SK-N-SH treated with all-trans-retinoic acid at 6 μM for 48 hours (cell line): ENCODE data around the gene ST6GAL2.

ENCODE experiments used
- ATAC-seq: fragments of 200-7000 bp; cut with Tn5 transposase; 3 replicates; pipeline ENCODE4 v1.9.1; 2020; ENCODE audit warnings: mild to moderate bottlenecking, moderate library complexity
- ARNTL ChIP-seq: fragments of 450-650 bp; formaldehyde crosslinking; IDR thresholded peaks from 2 replicates; pipeline ENCODE4 v1.5.0; 2020; ENCODE audit warnings: low read depth, mild to moderate bottlenecking, moderate library complexity, borderline replicate concordance
- BACH2 ChIP-seq: fragments of 250-450 bp; sonication (Bioruptor Pico); IDR thresholded peaks from 2 replicates; pipeline ENCODE4 v1.9.0; 2021; ENCODE audit warnings: mild to moderate bottlenecking, borderline replicate concordance
- CREB5 ChIP-seq: fragments of 250-450 bp; sonication (Bioruptor Pico); IDR thresholded peaks from 2 replicates; pipeline ENCODE4 v1.5.1; 2020; ENCODE audit warnings: low read depth, mild to moderate bottlenecking, moderate library complexity
- CSDC2 ChIP-seq: fragments of 250-450 bp; sonication (Bioruptor Pico); IDR thresholded peaks from 2 replicates; pipeline ENCODE4 v1.5.0; 2020; ENCODE audit warnings: mild to moderate bottlenecking, moderate library complexity
- ESRRG ChIP-seq: fragments of 250-450 bp; sonication (Bioruptor Pico); IDR thresholded peaks from 2 replicates; pipeline ENCODE4 v1.6.1; 2021; ENCODE audit warnings: mild to moderate bottlenecking
- GLIS3 ChIP-seq: fragments of 250-450 bp; sonication (Bioruptor Pico); IDR thresholded peaks from 2 replicates; pipeline ENCODE4 v1.5.0; 2020; ENCODE audit warnings: mild to moderate bottlenecking, moderate library complexity
- ISL1 ChIP-seq: fragments of 250-450 bp; sonication (Bioruptor Pico); IDR thresholded peaks from 2 replicates; pipeline ENCODE4 v2.1.2; 2022; ENCODE audit warnings: mild to moderate bottlenecking, moderate library complexity
- OSR1 ChIP-seq: fragments of 250-450 bp; sonication (Bioruptor Pico); IDR thresholded peaks from 2 replicates; pipeline ENCODE4 v1.8.0; 2022; ENCODE audit warnings: moderate library complexity, mild to moderate bottlenecking, inconsistent platforms
- PATZ1 ChIP-seq: fragments of 250-450 bp; sonication (Bioruptor Pico); IDR thresholded peaks from 2 replicates; pipeline ENCODE4 v1.8.0; 2020; ENCODE audit warnings: mild to moderate bottlenecking, moderate library complexity, borderline replicate concordance
- POU6F1 ChIP-seq: fragments of 250-450 bp; sonication (Bioruptor Pico); IDR thresholded peaks from 2 replicates; pipeline ENCODE4 v1.8.0; 2021; ENCODE audit warnings: low read depth, mild to moderate bottlenecking, moderate library complexity, borderline replicate concordance
- RARB ChIP-seq: fragments of 250-450 bp; sonication (Bioruptor Pico); IDR thresholded peaks from 2 replicates; pipeline ENCODE4 v1.8.0; 2021; ENCODE audit warnings: mild to moderate bottlenecking, moderate library complexity
- SNAI2 ChIP-seq: fragments of 250-450 bp; sonication (Bioruptor Pico); IDR thresholded peaks from 2 replicates; pipeline ENCODE4 v1.5.0; 2020; ENCODE audit warnings: mild to moderate bottlenecking, moderate library complexity
- TCF4 ChIP-seq: fragments of 250-450 bp; sonication (Bioruptor Pico); IDR thresholded peaks from 2 replicates; pipeline ENCODE4 v1.8.0; 2021; ENCODE audit warnings: mild to moderate bottlenecking, moderate library complexity, borderline replicate concordance
- TOX ChIP-seq: fragments of 250-450 bp; sonication (Bioruptor Pico); IDR thresholded peaks from 2 replicates; pipeline ENCODE4 v1.8.0; 2021; ENCODE audit warnings: mild to moderate bottlenecking, moderate library complexity, borderline replicate concordance
- ZC3H10 ChIP-seq: fragments of 250-450 bp; sonication (Bioruptor Pico); IDR thresholded peaks from 2 replicates; pipeline ENCODE4 v1.5.1; 2021; ENCODE audit warnings: mild to moderate bottlenecking, moderate library complexity
- ZFP3 ChIP-seq: fragments of 250-450 bp; sonication (Bioruptor Pico); IDR thresholded peaks from 2 replicates; pipeline ENCODE4 v1.5.0; 2020; ENCODE audit warnings: mild to moderate bottlenecking, moderate library complexity
- ZFP30 ChIP-seq: fragments of 450-650 bp; formaldehyde crosslinking; IDR thresholded peaks from 2 replicates; pipeline ENCODE4 v1.5.0; 2022; ENCODE audit warnings: mild to moderate bottlenecking, moderate library complexity
- ZNF70 ChIP-seq: fragments of 450-650 bp; formaldehyde crosslinking; IDR thresholded peaks from 2 replicates; pipeline ENCODE4 v1.5.0; 2020; ENCODE audit warnings: mild to moderate bottlenecking, moderate library complexity
- TF ChIP-seq, protein P1 (sequence below): fragments of 250-450 bp; sonication (Bioruptor Pico); IDR thresholded peaks from 2 replicates; pipeline ENCODE4 v1.5.0; 2020; ENCODE audit warnings: mild to moderate bottlenecking, moderate library complexity
- TF ChIP-seq, protein P2 (sequence below): fragments of 250-450 bp; sonication (Bioruptor Pico); IDR thresholded peaks from 2 replicates; pipeline ENCODE4 v1.5.1; 2021; ENCODE audit warnings: mild to moderate bottlenecking, moderate library complexity

Gene ST6GAL2

DNA sequence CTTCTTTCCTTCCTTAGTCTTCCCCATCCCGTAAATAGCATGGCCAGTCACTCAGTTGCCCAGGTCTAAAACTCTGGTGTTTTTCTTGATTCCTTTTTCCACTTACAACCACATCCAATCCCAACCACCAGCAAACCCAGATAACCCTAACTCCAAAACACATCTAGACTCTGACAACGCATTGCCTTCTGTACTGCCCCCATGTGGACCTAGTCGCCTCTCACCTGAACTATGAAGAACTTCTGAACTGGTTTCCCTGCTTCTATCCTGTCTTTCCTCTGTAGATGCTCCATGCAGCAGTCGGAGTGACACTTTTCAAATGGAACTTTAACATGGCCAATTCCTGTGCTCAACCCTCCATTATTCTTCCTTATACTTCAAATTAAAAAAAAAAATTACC is 26.5 kb downstream of the ST6GAL2 start:
- ATAC-seq, result no peak
- TF ChIP-seq, protein P1, sequence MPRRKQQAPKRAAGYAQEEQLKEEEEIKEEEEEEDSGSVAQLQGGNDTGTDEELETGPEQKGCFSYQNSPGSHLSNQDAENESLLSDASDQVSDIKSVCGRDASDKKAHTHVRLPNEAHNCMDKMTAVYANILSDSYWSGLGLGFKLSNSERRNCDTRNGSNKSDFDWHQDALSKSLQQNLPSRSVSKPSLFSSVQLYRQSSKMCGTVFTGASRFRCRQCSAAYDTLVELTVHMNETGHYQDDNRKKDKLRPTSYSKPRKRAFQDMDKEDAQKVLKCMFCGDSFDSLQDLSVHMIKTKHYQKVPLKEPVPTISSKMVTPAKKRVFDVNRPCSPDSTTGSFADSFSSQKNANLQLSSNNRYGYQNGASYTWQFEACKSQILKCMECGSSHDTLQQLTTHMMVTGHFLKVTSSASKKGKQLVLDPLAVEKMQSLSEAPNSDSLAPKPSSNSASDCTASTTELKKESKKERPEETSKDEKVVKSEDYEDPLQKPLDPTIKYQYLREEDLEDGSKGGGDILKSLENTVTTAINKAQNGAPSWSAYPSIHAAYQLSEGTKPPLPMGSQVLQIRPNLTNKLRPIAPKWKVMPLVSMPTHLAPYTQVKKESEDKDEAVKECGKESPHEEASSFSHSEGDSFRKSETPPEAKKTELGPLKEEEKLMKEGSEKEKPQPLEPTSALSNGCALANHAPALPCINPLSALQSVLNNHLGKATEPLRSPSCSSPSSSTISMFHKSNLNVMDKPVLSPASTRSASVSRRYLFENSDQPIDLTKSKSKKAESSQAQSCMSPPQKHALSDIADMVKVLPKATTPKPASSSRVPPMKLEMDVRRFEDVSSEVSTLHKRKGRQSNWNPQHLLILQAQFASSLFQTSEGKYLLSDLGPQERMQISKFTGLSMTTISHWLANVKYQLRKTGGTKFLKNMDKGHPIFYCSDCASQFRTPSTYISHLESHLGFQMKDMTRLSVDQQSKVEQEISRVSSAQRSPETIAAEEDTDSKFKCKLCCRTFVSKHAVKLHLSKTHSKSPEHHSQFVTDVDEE (CRISPR knock-in tag), result no peak
- no peak for TF ChIP-seq CSDC2 (CRISPR knock-in tag)

- ATAC-seq, result no peak
- TF ChIP-seq ZFP30 (CRISPR knock-in tag) (no peak), CREB5 (no peak), SNAI2 (CRISPR knock-in tag) (no peak), ZC3H10 (CRISPR knock-in tag) (no peak), ZFP3 (CRISPR knock-in tag) (no peak), RARB (CRISPR knock-in tag) (no peak), POU6F1 (CRISPR knock-in tag) (no peak), OSR1 (CRISPR knock-in tag) (no peak), CSDC2 (CRISPR knock-in tag) (no peak), TOX (no peak), PATZ1 (no peak), ZNF70 (CRISPR knock-in tag) (no peak), ISL1 (CRISPR knock-in tag) (no peak), ESRRG (no peak), TCF4 (CRISPR knock-in tag) (no peak), BACH2 (CRISPR knock-in tag) (no peak), ARNTL (CRISPR knock-in tag) (no peak), GLIS3 (CRISPR knock-in tag) (no peak)
- TF ChIP-seq, protein P2, sequence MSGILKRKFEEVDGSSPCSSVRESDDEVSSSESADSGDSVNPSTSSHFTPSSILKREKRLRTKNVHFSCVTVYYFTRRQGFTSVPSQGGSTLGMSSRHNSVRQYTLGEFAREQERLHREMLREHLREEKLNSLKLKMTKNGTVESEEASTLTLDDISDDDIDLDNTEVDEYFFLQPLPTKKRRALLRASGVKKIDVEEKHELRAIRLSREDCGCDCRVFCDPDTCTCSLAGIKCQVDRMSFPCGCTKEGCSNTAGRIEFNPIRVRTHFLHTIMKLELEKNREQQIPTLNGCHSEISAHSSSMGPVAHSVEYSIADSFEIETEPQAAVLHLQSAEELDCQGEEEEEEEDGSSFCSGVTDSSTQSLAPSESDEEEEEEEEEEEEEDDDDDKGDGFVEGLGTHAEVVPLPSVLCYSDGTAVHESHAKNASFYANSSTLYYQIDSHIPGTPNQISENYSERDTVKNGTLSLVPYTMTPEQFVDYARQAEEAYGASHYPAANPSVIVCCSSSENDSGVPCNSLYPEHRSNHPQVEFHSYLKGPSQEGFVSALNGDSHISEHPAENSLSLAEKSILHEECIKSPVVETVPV (CRISPR knock-in tag), result no peak
- TF ChIP-seq, protein P1 (CRISPR knock-in tag), result no peak
These were observed 27.2 kb downstream of the ST6GAL2 start for GRCh38 chr2:106858810-106859209.
